ENCODE measurements around the gene NDUFB7. TPM values are rescaled to one million over a fixed set of nuclear protein-coding genes. Genes with fewer than 3 reads are reported as not detected.

Gene NDUFB7
- polyA plus RNA-seq, 1 of the 3 experiments (the other 2 are of a cell fraction): 465 TPM

GRCh38 chr19:14519860-14520407 is 51.9 kb downstream of the NDUFB7 start:
- WGBS (ENCODE audit: low lambda C conversion rate): 17% methylated on average over 1 of the region's 2 CpGs
- H3K27me3 ChIP-seq (ENCODE audit: insufficient read depth): no peaks in the 10 kb centered on the region
- H4K20me1 ChIP-seq (ENCODE audit: insufficient read depth): peaks cover 27% of the 10 kb centered on the region
- peak overlapping the region in 1 of 2 experiments; percentile 95; a peak in 3 of 4 replicates for H3K27ac ChIP-seq (ENCODE audit: low read depth in 2 of 2, low read length in 1 of 2)
- H3K4me1 ChIP-seq (ENCODE audit: control insufficient read depth in 1 of 2, insufficient read depth in 2 of 2, low read depth in 1 of 2, low read length in 1 of 2): peaks cover 24 to 41% of the 10 kb centered on the region in 2 experiments; a peak in 3 of 4 replicates
- H3K9me2 ChIP-seq: no peaks in the 10 kb centered on the region
- peak overlapping the region; percentile 54 for H3K9ac ChIP-seq
- no peak for DNase-seq
- H3F3A ChIP-seq (replicated peaks; ENCODE audit: insufficient read depth): peaks cover 30% of the 10 kb centered on the region
- H3K9me3 ChIP-seq: no peaks in the 10 kb centered on the region
- H2AFZ ChIP-seq (ENCODE audit: low read depth): peak overlapping the region; percentile 48; the same call in 1 of the 2 replicates
- H3K79me2 ChIP-seq (ENCODE audit: insufficient read depth): peaks cover 32% of the 10 kb centered on the region
- peaks cover 14 to 17% of the 10 kb centered on the region in 2 experiments for H3K36me3 ChIP-seq (replicated peaks in 1 of 2; ENCODE audit: control insufficient read depth in 1 of 2, insufficient read depth in 2 of 2, low read length in 1 of 2)
- ChIA-PET POLR2A (no interaction called here), CTCF (no interaction called here)
- peak overlapping the region; percentile 67 for H3K4me2 ChIP-seq
- no peak overlapping the region for H3K4me3 ChIP-seq (ENCODE audit: low read depth in 2 of 2, low read length in 1 of 2)
- TF ChIP-seq RXRA (IDR thresholded peaks at IDR 0.05; ENCODE audit: borderline replicate concordance, low read depth) (peak; percentile 83; the same call in 1 of the 2 replicates), USF2 (IDR thresholded peaks at IDR 0.05; ENCODE audit: borderline replicate concordance, low read depth, low read length) (no peak), JUND (IDR thresholded peaks at IDR 0.05) (peak; percentile 80; the same call in 1 of the 2 replicates), EZH2phosphoT487 (IDR thresholded peaks at IDR 0.05; ENCODE audit: borderline replicate concordance, low read depth) (no peak), MXI1 (IDR thresholded peaks at IDR 0.05; ENCODE audit: low read depth, low read length) (no peak), SIN3A (IDR thresholded peaks at IDR 0.05; ENCODE audit: borderline replicate concordance, low read depth, low read length) (peak; percentile 71; the same call in 1 of the 2 replicates), POLR2AphosphoS5 (IDR thresholded peaks at IDR 0.05; ENCODE audit: low read depth, low read length) (peak; percentile 53; the same call in 1 of the 2 replicates), GABPA (IDR thresholded peaks at IDR 0.05; ENCODE audit: low read depth) (no peak), CHD2 (IDR thresholded peaks at IDR 0.05; ENCODE audit: low read length, partially characterized antibody) (no peak), FOXJ3 (CRISPR knock-in tag; IDR thresholded peaks at IDR 0.05) (no peak), NRF1 (IDR thresholded peaks at IDR 0.05; ENCODE audit: low read depth, low read length) (no peak), FOSL2 (IDR thresholded peaks at IDR 0.05; ENCODE audit: borderline replicate concordance, low read depth) (peak; percentile 65; the same call in 1 of the 2 replicates), TCF12 (IDR thresholded peaks at IDR 0.05) (peak; percentile 79), RAD21 (IDR thresholded peaks at IDR 0.05; ENCODE audit: low read length) (no peak), TEAD4 (IDR thresholded peaks at IDR 0.05; ENCODE audit: borderline replicate concordance, insufficient read depth) (peak; percentile 12; the same call in 1 of the 2 replicates), FOXM1 (IDR thresholded peaks at IDR 0.05; ENCODE audit: low read depth) (no peak), SMC3 (IDR thresholded peaks at IDR 0.05; ENCODE audit: low read depth, low read length) (no peak), YY1 (IDR thresholded peaks at IDR 0.05; ENCODE audit: low read depth) (0 out of 2 replicates have a peak, but pooled peaks have one; percentile 19), TAF1 (IDR thresholded peaks at IDR 0.05; ENCODE audit: borderline replicate concordance, low read depth, low read length) (no peak), NFIC (IDR thresholded peaks at IDR 0.05; ENCODE audit: borderline replicate concordance) (no peak; the same call in 1 of the 2 replicates), GATA2 (CRISPR knock-in tag; IDR thresholded peaks at IDR 0.05) (no peak), EP300 (IDR thresholded peaks at IDR 0.05; ENCODE audit: borderline replicate concordance in 1 of 2, low read depth in 1 of 2, low read length in 1 of 2) (peak in 1 of 2 experiments; percentile 67; a peak in 1 of 4 replicates), RCOR1 (IDR thresholded peaks at IDR 0.05; ENCODE audit: low read length) (no peak), IRF3 (IDR thresholded peaks at IDR 0.05; ENCODE audit: low read depth, low read length) (no peak), MAX (IDR thresholded peaks at IDR 0.05; ENCODE audit: low read depth) (peak; percentile 60; the same call in 1 of the 2 replicates)
- TF ChIP-seq, protein P1, sequence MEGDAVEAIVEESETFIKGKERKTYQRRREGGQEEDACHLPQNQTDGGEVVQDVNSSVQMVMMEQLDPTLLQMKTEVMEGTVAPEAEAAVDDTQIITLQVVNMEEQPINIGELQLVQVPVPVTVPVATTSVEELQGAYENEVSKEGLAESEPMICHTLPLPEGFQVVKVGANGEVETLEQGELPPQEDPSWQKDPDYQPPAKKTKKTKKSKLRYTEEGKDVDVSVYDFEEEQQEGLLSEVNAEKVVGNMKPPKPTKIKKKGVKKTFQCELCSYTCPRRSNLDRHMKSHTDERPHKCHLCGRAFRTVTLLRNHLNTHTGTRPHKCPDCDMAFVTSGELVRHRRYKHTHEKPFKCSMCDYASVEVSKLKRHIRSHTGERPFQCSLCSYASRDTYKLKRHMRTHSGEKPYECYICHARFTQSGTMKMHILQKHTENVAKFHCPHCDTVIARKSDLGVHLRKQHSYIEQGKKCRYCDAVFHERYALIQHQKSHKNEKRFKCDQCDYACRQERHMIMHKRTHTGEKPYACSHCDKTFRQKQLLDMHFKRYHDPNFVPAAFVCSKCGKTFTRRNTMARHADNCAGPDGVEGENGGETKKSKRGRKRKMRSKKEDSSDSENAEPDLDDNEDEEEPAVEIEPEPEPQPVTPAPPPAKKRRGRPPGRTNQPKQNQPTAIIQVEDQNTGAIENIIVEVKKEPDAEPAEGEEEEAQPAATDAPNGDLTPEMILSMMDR (IDR thresholded peaks at IDR 0.05): no peak
- TF ChIP-seq, protein P2, sequence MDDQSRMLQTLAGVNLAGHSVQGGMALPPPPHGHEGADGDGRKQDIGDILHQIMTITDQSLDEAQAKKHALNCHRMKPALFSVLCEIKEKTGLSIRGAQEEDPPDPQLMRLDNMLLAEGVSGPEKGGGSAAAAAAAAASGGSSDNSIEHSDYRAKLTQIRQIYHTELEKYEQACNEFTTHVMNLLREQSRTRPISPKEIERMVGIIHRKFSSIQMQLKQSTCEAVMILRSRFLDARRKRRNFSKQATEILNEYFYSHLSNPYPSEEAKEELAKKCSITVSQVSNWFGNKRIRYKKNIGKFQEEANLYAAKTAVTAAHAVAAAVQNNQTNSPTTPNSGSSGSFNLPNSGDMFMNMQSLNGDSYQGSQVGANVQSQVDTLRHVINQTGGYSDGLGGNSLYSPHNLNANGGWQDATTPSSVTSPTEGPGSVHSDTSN (IDR thresholded peaks at IDR 0.05): peak; percentile 76
